GM21367 (cell line): ENCODE data around the gene PPP1R16B.

Experiments
- ATAC-seq: cut with Tn5 transposase; IDR thresholded peaks from one replicate; pipeline ENCODE4 v1.9.1; 2021; ENCODE audit not compliant: unreplicated experiment

Gene PPP1R16B

GRCh38 chr20:38961530-38962043 lies 156.1 kb downstream of the PPP1R16B start:
- ATAC-seq = no peak

- peak; percentile 87 for ATAC-seq
These were observed 156.8 kb downstream of the PPP1R16B start, which contains the start of gene DHX35 for GRCh38 chr20:38962044-38962927. Gene DHX35, plus strand, starts transcription at chr20:38962344. Its CDS starts 24 bp downstream, at chr20:38962368.

GRCh38 chr20:38962928-38963401 lies 157.5 kb downstream of the PPP1R16B start:
- no peak for ATAC-seq

GRCh38 chr20:38963745-38964144 lies 158.2 kb downstream of the PPP1R16B start:
- ATAC-seq = no peak

GRCh38 chr20:38965264-38965663 lies 159.8 kb downstream of the PPP1R16B start:
- no peak for ATAC-seq

- no peak for ATAC-seq
These were observed 162.6 kb downstream of the PPP1R16B start for GRCh38 chr20:38968090-38968489.

- no peak for ATAC-seq
These were observed 164.2 kb downstream of the PPP1R16B start for GRCh38 chr20:38969708-38970107.

GRCh38 chr20:38970302-38970701 lies 164.8 kb downstream of the PPP1R16B start:
- ATAC-seq = no peak
